GM13977 (cell line): Measurements from ENCODE around the gene PAK5.

ENCODE experiments used
- DNase-seq: peaks from one replicate; pipeline ENCODE4 v3.0.0; 2012; ENCODE audit warnings: low spot score
- in situ Hi-C: fragments of 300-500 bp; cut with MboI; formaldehyde crosslinking; loops from one replicate; pipeline ENCODE4 v1.12.0; 2022; ENCODE audit warnings: low sequenced_read_pairs, low pct_unique_long_range_greater_than_20kb, mixed read lengths, inconsistent platforms; ENCODE audit not compliant: unreplicated experiment
- TF ChIP-seq, protein P1 (sequence below): IDR thresholded peaks from 2 replicates; pipeline ENCODE4 v1.5.1; 2012; ENCODE audit warnings: mild to moderate bottlenecking, control low read depth; ENCODE audit not compliant: insufficient read depth; ENCODE audit errors: extremely low read depth, missing control alignments

The PAK5 gene

DNA sequence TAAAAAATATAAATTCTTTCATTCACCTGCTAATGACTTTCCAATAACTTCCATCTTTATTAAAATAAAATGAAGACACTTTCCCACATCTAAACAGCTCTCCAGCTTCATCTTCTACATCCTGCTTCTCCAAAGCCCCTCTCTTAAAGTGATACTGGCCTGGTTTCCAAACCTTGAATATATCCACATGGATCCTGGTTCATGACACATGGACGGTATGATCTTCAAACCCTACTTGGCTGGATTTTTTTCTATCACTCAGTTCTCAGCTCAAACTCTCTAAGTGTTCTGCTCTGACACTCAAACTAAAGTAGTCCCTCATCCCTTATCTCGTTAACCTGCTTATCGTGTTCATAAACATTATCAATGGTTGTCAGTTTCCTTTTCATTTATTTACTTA is 128.2 kb downstream of the PAK5 start:
- no peak for DNase-seq
- TF ChIP-seq, protein P1, sequence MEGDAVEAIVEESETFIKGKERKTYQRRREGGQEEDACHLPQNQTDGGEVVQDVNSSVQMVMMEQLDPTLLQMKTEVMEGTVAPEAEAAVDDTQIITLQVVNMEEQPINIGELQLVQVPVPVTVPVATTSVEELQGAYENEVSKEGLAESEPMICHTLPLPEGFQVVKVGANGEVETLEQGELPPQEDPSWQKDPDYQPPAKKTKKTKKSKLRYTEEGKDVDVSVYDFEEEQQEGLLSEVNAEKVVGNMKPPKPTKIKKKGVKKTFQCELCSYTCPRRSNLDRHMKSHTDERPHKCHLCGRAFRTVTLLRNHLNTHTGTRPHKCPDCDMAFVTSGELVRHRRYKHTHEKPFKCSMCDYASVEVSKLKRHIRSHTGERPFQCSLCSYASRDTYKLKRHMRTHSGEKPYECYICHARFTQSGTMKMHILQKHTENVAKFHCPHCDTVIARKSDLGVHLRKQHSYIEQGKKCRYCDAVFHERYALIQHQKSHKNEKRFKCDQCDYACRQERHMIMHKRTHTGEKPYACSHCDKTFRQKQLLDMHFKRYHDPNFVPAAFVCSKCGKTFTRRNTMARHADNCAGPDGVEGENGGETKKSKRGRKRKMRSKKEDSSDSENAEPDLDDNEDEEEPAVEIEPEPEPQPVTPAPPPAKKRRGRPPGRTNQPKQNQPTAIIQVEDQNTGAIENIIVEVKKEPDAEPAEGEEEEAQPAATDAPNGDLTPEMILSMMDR: no peak
- in situ Hi-C loops: no loop called here

DNA sequence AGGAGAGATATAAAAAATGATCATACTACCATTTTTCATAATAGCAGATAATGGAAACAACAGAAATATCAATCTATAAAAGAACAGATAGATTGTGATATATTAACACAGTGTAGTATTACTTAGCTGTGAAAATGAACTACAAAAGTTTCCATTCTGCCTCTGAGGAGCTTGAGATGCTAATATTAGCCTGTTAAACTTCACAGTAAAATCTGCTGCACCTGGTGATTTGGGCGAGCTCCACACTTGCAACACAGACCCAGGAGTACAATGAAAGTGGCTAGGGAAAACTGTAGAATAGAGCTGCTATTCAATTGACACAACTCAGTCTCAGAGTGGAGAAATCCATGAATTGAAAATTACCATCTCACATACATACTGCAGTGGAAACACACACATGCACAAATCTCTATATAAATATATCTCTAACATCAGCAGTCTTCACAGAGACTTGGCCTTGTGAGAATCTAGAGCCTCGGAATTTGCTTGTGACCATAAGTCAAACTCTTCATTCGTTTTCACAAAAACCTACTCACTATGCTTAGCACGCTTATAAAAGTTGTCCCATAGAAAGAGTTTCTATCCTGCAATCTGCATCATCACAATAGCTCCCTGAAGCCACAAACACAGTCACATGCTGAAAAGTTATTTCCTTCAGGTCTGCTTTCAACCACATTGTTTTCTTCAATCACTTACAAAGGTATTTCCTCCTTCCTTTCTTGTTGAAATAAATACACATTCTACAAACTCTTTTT is 133.0 kb downstream of the PAK5 start:
- TF ChIP-seq, protein P1: no peak
- in situ Hi-C loops: no loop called here
- DNase-seq: no peak

DNA sequence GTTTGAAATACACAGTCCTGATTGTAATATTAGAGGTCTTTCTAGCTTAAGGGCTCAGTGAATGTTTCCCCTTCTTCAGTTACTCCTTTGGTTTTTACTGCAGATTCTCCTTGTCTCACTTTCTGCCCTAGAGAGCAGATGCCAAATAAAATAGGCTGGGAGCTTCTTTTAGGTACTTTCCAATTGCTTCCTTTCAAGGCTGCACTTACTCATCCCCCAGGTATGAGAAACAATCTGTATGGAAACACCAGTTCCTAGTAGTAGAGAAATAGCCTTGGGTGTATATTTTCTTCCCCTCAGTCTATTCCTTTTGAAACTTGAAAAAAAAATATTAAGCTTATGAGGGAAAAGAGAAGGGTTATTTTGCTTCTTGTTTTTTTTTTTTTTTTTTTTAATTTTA is 139.7 kb downstream of the PAK5 start:
- no peak for DNase-seq
- in situ Hi-C loops: no loop called here
- TF ChIP-seq, protein P1: no peak

DNA sequence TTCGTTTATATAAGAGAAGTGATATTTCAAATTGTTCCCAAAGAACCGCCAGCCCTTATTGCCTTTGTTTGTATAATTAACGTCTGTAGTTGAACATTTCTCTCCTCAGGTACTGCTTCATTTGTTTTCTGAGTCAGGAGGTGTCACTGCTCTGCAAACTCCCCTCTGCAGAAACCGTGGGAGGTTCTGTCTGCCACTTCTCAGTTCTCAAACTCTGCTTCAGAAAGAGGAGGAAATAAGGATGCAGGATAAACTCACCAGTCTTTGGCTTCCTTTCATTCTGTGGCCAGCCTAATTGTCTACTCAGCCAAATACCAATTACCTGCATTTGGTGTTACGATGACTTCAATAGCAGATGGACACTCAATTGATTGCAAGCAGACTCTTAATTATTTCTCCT is 149.8 kb downstream of the PAK5 start:
- no peak for DNase-seq
- in situ Hi-C loops: no loop called here
- TF ChIP-seq, protein P1: no peak

DNA sequence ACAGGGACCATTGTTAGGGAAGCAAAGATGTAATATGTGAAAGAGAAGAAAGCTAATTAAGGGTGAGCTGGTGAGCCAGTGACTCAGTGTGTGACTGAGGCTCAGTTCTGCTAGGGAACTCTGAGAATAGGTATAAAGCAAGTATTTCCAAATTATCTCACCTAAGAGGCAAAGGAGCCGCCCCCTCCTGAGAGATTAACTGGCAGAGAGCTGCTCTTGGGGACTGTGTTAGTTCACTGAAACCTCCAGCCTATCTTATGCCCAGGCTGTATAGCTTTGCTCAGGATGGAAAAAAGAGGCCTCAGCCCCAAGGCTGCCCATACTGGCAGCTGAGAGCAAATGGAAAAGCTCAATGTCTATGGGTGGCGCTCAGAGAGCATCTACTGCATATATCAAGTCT is 152.0 kb downstream of the PAK5 start:
- DNase-seq: no peak
- in situ Hi-C loops: no loop called here
- TF ChIP-seq, protein P1: no peak

DNA sequence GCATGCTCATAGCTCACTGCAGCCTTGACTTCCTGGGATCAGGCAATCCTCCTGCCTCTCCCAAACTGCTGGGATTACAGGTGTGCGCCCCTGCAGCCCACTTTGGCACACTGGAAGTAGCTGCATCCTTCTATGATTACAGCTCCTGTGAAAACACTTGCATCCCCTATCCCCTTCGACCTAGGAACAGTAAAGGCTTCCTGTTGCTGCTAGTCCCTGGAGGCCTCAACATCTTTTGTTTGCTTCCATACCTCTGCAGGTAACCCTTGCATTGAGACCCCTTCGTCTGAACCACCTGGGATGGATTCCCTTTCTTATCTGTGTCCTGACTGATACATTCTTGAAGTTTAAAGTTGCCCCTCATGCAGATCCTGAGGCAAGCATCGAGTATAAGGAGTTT is 152.4 kb downstream of the PAK5 start:
- in situ Hi-C loops: no loop called here

More for the DNA sequence above, 152.4 kb downstream of the PAK5 start:
- no peak for DNase-seq
- TF ChIP-seq, protein P1: no peak
